BJ (cell line): ENCODE data around the gene ATXN7L2. TPM values are rescaled to one million over a fixed set of nuclear protein-coding genes. Genes with fewer than 3 reads are reported as not detected.

Experiments used
- CTCF ChIA-PET: fragments of 350-600 bp; formaldehyde crosslinking; extraction: SDS; loops from one replicate; lab custom pipeline; 2021; ENCODE audit warnings: antibody characterized with exemption, inconsistent platforms; lab: Yijun Ruan, JAX
- POLR2A ChIA-PET: fragments of 300-600 bp; sonication (Branson Sonifier 250); formaldehyde crosslinking; extraction: SDS; loops from one replicate; lab custom pipeline; 2021; ENCODE audit warnings: antibody characterized with exemption; lab: Charles Lee
- DNase-seq: peaks from one replicate; pipeline ENCODE4 v3.0.0-alpha.2; 2011; ENCODE audit warnings: low read depth
- H3K27me3 ChIP-seq: 2 replicates; pipeline ENCODE4 v1.6.0; 2011; ENCODE audit warnings: low read length; ENCODE audit not compliant: control insufficient read depth, insufficient read depth
- H3K36me3 ChIP-seq: 2 replicates; pipeline ENCODE4 v1.5.1; 2011; ENCODE audit warnings: low read length; ENCODE audit not compliant: control insufficient read depth, insufficient read depth
- H3K4me3 ChIP-seq: 2 replicates; pipeline ENCODE4 v1.5.1; 2011; ENCODE audit warnings: low read depth, mild to moderate bottlenecking, control low read depth, low read length
- polyA plus RNA-seq: library from polyadenylated mRNA; depleted of rRNA; stranded (reverse); fragments of >200 nt; gene quantifications from 2 replicates; pipeline ENCODE4 v1.2.3, GENCODE V29; 2011
- TF ChIP-seq, protein P1 (sequence below): IDR thresholded peaks from 2 replicates; pipeline ENCODE4 v1.5.1; 2011; ENCODE audit warnings: low read depth, mild to moderate bottlenecking, control low read depth, inconsistent platforms, low read length, moderate library complexity; ENCODE audit not compliant: insufficient read depth

The ATXN7L2 gene
- polyA plus RNA-seq, 1 experiment, result 8.7 TPM

DNA sequence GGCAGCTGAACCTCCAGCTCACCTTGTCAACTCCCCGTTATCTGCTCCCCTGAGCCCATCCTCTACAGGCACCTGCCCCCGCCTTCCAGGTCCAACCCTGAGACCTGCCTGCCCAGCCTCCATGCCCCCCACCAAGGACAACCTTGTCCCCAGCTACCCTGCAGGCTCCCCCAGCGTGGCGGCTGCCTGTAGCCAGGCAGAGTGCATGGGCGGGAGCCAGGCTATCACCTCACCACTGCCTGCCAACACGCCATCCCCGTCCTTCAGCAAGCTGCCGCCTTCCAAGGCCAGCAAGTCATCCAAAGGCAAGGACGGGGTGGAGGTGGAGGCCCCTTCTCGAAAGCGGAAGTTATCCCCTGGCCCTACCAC lies 7.2 kb downstream of the ATXN7L2 start:
- no peak for DNase-seq
- CTCF ChIA-PET, result interaction anchor here (1.0 to 32.2 kb wide), 23 partner anchors 10 to 284 kb away, joined by 3 to 1371 read pairs (median 5); partner anchors contain the start of genes GNAI3, GPR61 and PSMA5
- Histone ChIP-seq H3K27me3 (no peaks in the 10 kb centered on the region), H3K4me3 (no peak overlapping the region), H3K36me3 (peaks cover 42% of the 10 kb centered on the region)
- TF ChIP-seq, protein P1, sequence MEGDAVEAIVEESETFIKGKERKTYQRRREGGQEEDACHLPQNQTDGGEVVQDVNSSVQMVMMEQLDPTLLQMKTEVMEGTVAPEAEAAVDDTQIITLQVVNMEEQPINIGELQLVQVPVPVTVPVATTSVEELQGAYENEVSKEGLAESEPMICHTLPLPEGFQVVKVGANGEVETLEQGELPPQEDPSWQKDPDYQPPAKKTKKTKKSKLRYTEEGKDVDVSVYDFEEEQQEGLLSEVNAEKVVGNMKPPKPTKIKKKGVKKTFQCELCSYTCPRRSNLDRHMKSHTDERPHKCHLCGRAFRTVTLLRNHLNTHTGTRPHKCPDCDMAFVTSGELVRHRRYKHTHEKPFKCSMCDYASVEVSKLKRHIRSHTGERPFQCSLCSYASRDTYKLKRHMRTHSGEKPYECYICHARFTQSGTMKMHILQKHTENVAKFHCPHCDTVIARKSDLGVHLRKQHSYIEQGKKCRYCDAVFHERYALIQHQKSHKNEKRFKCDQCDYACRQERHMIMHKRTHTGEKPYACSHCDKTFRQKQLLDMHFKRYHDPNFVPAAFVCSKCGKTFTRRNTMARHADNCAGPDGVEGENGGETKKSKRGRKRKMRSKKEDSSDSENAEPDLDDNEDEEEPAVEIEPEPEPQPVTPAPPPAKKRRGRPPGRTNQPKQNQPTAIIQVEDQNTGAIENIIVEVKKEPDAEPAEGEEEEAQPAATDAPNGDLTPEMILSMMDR, result no peak
- POLR2A ChIA-PET, result no interaction called here

DNA sequence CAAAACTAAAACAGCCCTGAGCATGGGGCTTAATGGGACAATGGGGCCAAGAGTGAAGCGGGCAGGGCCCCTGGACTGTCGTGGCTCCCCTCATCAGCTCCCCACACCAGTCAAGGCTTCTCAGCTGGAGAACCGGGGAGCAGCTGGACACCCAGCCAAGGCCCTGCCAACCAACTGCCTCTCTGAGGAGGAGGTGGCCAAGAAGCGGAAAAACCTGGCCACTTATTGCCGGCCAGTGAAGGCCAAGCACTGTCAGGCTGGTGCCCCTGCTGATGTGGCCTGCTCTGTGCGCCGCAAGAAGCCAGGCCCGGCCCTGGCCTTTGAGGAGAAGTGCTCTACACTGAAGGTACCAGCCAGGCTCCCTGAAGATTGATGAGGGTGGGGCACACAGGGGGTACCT lies 7.7 kb downstream of the ATXN7L2 start:
- POLR2A ChIA-PET, result no interaction called here
- no peak for DNase-seq

DNA sequence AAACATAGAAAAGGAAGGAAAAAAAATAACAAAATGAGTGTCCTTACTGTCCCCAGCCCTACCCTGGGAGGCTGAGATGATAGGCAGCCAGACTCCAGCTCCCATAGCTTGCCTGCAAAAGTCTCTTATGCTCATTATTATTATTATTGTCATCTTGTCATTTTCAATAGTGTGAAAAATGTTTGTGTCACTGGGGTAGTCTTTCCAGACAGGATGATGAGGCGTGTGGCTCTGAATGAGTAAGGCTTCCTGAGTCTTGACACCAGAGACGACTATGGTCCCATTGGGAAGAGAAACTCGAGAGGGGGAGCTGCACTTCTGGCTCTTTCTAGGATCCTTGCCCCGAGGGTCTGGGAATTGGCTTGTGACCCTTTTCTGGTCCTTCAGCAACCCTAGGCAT lies 9.1 kb downstream of the ATXN7L2 start:
- Histone ChIP-seq H3K4me3 (no peak overlapping the region), H3K27me3 (no peaks in the 10 kb centered on the region), H3K36me3 (peaks cover 42% of the 10 kb centered on the region)
- DNase-seq, result no peak
- ChIA-PET POLR2A (interaction anchor here (1.1 kb wide), 1 partner anchor 66 kb away, joined by 26 read pairs; no protein-coding TSS in a partner anchor), CTCF (interaction anchor here (0.5 to 32.2 kb wide), 20 partner anchors 8 to 428 kb away, joined by 3 to 1371 read pairs (median 5); partner anchors contain the start of genes AMIGO1, ATXN7L2, GPR61 and PSMA5)
- TF ChIP-seq, protein P1, result no peak

More for the DNA sequence above, 7.7 kb downstream of the ATXN7L2 start:
- Histone ChIP-seq H3K27me3 (no peaks in the 10 kb centered on the region), H3K4me3 (no peak overlapping the region), H3K36me3 (peaks cover 43% of the 10 kb centered on the region)
- CTCF ChIA-PET, result interaction anchor here (1.0 to 32.2 kb wide), 21 partner anchors 9 to 284 kb away, joined by 3 to 1371 read pairs (median 5); partner anchors contain the start of genes GNAI3, GPR61 and PSMA5
- TF ChIP-seq, protein P1, result no peak

DNA sequence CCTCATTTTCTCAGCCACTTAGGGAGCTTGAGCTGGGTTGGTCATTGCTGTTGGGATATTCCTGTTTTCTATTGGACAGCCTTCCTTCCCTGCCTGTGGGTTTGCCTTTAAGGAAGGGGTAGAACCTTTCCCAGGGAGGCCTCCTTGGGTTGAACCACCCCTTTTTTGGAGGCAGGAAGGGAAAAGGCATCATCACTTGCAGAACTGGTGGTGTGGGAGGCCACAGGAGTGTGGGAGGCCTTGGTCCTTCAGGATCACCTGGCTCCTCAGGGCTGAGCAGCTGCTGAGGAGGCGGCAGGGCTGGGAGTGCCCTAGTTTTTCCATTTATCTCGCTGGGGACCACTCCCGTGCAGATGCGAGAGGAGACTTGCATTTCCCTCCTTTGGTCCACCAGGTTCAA lies 9.5 kb downstream of the ATXN7L2 start:
- Histone ChIP-seq H3K27me3 (no peaks in the 10 kb centered on the region), H3K4me3 (no peak overlapping the region), H3K36me3 (peaks cover 38% of the 10 kb centered on the region)
- DNase-seq, result no peak
- TF ChIP-seq, protein P1, result no peak
- ChIA-PET CTCF (interaction anchor here (0.7 to 32.2 kb wide), 18 partner anchors 7 to 427 kb away, joined by 3 to 1371 read pairs (median 5); partner anchors contain the start of genes AMIGO1, ATXN7L2, GPR61 and PSMA5), POLR2A (interaction anchor here (1.1 kb wide), 1 partner anchor 66 kb away, joined by 26 read pairs; no protein-coding TSS in a partner anchor)

DNA sequence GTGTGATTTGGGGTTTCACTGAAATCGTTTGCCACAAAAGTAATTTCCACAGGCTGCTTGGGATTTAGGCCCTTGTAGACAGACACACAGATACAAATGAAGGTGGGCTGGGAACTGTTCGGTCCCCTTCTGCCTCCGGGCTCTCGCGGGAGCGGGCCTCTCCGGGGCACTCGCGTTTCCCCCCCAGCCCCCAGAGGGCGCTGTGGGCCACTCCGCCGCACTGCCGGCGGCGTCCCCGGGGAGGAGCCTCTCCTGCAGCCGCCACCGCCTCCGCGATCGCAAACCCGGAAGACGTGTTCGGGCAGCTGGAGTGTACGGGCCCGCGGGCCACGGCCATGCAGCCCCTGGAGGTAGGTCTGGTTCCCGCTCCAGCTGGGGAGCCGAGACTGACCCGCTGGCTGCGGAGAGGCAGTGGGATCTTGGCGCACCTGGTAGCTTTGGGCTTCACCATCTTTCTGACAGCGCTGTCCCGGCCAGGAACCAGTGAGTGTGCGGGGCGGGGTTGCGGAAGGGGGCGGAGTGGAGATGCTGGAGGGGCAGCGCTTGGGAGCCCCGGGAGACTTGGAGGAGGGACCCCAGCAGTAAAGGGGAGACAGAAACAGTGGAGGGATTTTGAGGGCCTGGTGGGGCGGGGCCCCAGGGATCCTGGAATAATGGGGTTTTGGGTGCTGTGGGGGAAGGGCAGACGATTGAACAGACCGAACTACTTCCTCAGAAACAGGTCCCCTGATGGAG lies 10.3 kb downstream of the ATXN7L2 start, which contains the start of gene CYB561D1:
TSS of gene CYB561D1 (plus strand) at position 290 of the 735 bp plus-strand sequence. CDS start at position 336, 46 bp downstream.
- TF ChIP-seq, protein P1, result peak; percentile 87
- ChIA-PET POLR2A (interaction anchor here (1.1 kb wide), 1 partner anchor 67 kb away, joined by 26 read pairs; no protein-coding TSS in a partner anchor), CTCF (interaction anchor here (0.6 to 32.2 kb wide), 27 partner anchors 9 to 445 kb away, joined by 3 to 1371 read pairs (median 4); partner anchors contain the start of genes AMIGO1, ATXN7L2, GNAI3 and GPR61)
- DNase-seq, result no peak
- H3K27me3 ChIP-seq, result no peaks in the 10 kb centered on the region
- H3K36me3 ChIP-seq, result peaks cover 32% of the 10 kb centered on the region
- H3K4me3 ChIP-seq, result peak within 1 kb of the TSS; percentile 83
